HG02798 (cell line): Measurements from ENCODE around the gene ZGPAT.

Experiments used
- ATAC-seq: cut with Tn5 transposase; IDR thresholded peaks from one replicate; pipeline ENCODE4 v1.9.1; 2021; ENCODE audit warnings: mild to moderate bottlenecking; ENCODE audit not compliant: unreplicated experiment, poor library complexity

The ZGPAT gene

DNA sequence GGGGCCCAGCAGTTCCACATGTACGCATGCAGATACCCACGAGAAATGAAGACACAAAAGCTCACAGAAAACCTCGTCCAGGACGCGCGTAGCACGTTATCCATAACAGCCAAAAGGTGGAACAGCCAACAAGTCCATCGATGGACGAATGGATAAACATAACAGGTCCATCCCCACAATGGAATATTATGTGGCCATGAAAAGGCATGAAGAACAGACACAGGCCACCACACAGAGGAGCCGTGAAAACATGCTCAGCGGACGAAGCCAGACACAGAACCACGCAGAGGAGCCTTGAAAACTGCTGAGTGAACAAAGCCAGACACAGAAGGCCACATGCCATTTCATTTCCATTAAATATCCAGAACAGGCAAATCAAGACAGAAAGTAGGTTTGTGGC lies 69.8 kb downstream of the ZGPAT start:
- no peak for ATAC-seq

DNA sequence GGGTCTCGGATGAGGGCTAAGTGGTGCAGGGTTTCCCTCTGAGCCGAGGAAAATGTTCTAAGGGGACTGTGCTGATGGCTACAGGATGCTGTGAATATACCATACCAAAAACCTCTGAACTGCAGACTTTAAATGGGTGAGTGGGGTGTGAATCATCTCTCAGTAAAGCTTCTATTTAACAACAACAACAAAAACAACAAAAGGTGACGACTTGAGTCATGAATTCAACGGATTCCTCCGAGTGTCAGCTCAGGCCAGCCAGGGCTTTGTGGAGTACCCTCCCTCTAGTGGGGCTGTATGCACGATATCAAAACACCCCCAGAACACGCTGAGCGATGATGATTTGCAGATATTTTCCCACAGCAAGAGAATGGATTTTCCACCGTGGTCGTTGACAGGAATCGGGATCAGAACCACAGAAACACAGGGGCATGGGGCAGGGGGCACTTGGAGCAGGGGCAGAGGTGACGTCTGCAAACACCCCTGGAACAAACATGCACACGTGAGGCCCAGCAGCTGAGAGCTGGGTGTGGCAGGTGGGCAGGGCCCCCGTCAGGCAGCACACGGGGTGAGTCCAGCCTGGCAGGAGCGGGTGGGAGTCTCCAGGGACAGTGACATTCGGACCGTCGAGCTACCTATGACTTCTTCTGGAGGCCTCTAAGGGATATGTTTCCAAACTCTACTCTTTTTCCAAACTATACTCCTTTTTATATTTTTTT lies 70.4 kb downstream of the ZGPAT start:
- no peak for ATAC-seq

DNA sequence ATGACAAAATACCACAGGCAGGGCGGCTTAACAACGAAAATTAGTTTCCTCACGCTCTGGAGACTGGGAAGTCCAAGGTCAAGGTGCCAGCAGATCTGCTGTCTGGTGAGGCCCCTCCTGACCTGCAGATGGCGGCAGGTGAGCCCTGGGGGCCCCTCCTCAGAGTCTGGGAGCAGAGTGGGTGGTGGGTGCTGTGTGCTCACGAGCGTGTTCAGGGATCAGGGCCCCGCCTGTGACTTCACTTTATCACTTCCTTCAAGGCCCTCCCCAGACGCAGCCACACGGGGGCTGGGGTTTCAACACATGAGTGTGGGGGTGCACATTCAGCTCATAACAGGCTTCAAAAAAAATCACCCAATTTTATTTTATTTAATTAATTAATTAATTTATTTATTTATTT lies 71.0 kb downstream of the ZGPAT start:
- ATAC-seq, result no peak

DNA sequence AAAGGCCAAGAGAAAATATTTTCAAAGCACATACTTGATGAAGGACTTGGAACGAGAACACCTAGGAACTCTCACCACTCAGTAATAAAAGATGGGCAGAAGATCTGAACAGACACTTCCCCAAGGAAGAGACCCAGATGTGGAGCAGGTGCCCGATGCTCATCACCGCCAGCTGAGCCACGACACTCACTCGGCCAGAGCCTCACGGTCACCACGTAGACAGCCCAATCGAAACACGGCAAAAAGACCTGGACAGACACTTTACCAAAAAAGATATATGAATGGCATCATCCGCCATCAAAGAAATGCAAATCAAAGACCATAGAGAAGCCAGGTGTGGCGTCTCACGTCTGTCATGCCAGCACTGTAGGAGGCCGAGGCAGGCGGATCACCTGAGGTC lies 73.3 kb downstream of the ZGPAT start:
- no peak for ATAC-seq

DNA sequence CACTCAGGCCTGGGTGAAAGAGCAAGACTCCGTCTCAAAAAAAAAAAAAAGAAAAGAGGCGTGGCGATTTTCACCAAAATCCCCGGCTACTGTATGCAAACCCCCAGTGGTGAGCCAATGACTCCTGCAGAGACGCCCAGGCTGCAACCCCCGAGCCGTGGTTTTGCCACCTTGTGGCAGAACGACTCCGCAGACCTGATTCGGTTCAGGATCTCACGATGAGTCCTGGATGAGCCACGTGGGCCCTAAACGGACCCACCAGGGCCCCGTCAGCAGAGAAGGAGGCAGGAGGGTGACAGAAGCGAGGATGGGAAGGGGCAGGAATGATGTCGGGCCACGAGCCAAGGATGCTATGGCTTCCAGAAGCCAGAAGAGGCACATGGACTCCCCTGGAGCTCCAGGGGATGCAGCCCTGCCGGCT lies 74.2 kb downstream of the ZGPAT start:
- ATAC-seq, result no peak

DNA sequence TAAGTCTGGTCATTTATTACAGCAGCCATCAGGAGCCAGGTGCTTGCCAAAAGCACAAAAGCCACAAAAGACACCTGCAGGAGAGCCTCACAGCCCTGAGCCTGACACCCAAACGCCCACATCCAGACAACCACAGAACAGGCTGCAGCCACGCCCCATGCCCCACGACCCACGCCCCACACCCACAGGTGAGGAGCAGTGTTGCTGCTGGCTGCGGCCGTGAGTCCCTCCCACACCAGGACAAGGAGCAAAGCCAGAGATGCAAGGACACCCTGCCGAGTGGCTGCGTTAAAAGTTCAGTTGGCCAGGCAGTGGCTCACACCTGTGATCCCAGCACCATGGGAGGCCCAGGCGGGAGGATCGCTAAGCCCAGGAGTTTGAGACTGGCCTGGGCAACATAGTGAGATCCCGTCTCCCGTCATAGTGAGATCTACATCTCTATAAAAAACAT lies 74.7 kb downstream of the ZGPAT start:
- no peak for ATAC-seq

DNA sequence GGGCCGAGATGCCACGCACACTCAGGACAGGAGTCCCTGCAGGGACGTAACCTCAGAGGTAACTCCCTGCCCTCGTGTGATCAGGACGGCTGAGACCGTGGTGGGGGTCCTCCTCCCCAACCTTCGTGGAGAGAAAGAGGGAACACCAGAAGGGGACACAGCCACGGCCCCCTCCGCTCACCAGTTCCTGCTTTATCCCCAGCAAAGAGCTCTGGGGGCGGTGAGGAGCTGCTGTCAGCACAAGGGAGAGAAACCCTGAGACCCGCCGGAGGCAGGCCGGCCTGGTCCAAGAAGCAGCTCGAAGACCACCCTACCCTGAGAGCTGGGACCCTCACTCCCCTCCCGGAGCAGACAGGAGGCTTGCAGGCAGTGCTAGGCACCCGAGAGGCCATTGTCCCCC lies 76.1 kb downstream of the ZGPAT start:
- no peak for ATAC-seq

DNA sequence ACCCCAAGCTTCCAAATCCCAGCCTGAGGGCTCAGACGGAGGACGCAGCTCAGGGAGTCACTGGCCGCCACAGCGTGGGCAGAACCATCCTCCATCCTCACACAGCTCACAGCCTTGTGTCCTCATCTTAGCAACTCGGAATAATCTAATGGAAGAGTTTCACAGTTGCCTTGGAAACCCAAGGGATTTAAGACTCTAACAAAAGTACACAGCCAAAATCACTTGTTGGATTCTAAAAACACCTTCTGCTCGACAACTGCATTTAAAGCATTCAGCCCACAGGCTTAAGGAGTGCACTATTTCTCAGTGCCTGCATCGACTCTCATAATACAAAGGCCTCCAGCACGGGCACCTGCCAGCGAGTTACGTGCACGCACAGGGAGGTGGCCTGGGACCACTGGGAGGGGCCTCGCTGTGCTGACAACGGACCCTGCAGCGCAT lies 77.9 kb downstream of the ZGPAT start:
- no peak for ATAC-seq
